Activated naive CD4-positive, alpha-beta T cell treated with anti-CD3 and anti-CD28 coated beads for 36 hours (primary cell): ENCODE data around the gene CBLN1. TPM values are rescaled to one million over a fixed set of nuclear protein-coding genes. Genes with fewer than 3 reads are reported as not detected.

ENCODE experiments used
- CTCF ChIA-PET: fragments of 350-600 bp; sonication (Branson Sonifier 250); formaldehyde crosslinking; loops from one replicate; lab custom pipeline; 2021; ENCODE audit warnings: antibody characterized with exemption; lab: Charles Lee
- DNase-seq: peaks from one replicate; pipeline ENCODE4 v3.0.0-alpha.2; 2020
- H3K27ac Mint-ChIP-seq: one replicate; pipeline ENCODE4 v1.8.0; 2021; ENCODE audit warnings: mild to moderate bottlenecking, mixed read lengths
- H3K27me3 Mint-ChIP-seq: one replicate; pipeline ENCODE4 v1.8.0; 2021; ENCODE audit warnings: low read depth, mixed read lengths
- H3K36me3 Mint-ChIP-seq: one replicate; pipeline ENCODE4 v1.8.0; 2021; ENCODE audit warnings: low read depth, mixed read lengths
- H3K4me1 Mint-ChIP-seq: one replicate; pipeline ENCODE4 v1.8.0; 2021; ENCODE audit warnings: low read depth, mixed read lengths
- H3K4me3 Mint-ChIP-seq: one replicate; pipeline ENCODE4 v1.8.0; 2021; ENCODE audit warnings: mild to moderate bottlenecking, moderate library complexity, mixed read lengths
- H3K9me3 Mint-ChIP-seq: one replicate; pipeline ENCODE4 v1.8.0; 2021; ENCODE audit warnings: mixed read lengths
- intact Hi-C: fragments of 100-400 bp; cut with micrococcal nuclease; formaldehyde crosslinking; loops from one replicate; pipeline ENCODE4 v1.15.1; 2023
- total RNA-seq, 2 experiments: library from RNA; stranded (reverse); gene quantifications; one replicate each; pipeline ENCODE4 v1.2.3, GENCODE V29; 2021

The CBLN1 gene
- not detected for total RNA-seq

DNA sequence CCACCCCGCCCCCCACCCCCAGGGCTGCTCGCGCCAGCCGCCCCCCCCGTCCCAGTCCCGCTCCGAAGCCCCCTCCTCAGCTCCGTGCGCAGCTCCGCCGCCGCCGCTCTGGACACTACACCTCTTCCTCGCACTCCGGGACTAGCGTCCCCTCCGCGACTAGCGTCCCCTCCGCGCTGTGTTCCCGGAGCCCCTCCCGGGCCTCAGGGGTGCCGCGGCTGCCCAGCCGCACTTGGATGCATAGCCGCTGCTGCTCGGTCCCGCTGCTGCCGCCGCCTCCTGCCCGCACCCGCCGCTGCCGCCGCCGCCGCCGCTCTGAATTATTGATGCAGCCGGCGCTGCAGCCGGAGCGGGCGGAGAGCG lies at the start of gene CBLN1:
Gene CBLN1 (minus strand): TSS at position 359 of the 363 bp plus-strand sequence. CDS start 373 bp downstream, outside the sequence.
- H3K4me1 Mint-ChIP-seq, result peaks cover 21% of the 10 kb centered on the region
- H3K27ac Mint-ChIP-seq, result no peak within 1 kb of the TSS
- CTCF ChIA-PET, result no interaction called here
- H3K27me3 Mint-ChIP-seq, result peaks cover 63% of the 10 kb centered on the region
- intact Hi-C loops, result no loop called here
- no peaks in the 10 kb centered on the region for H3K9me3 Mint-ChIP-seq
- H3K4me3 Mint-ChIP-seq, result peak within 1 kb of the TSS; percentile 53
- H3K36me3 Mint-ChIP-seq, result no peaks in the 10 kb centered on the region
- no peak for DNase-seq

GRCh38 chr16:49330562-49331201 lies 49.0 kb upstream of the CBLN1 start:
- CTCF ChIA-PET, result no interaction called here
- no peaks in the 10 kb centered on the region for H3K4me1 Mint-ChIP-seq
- no peak overlapping the region for H3K27ac Mint-ChIP-seq
- no peaks in the 10 kb centered on the region for H3K36me3 Mint-ChIP-seq
- H3K9me3 Mint-ChIP-seq, result no peaks in the 10 kb centered on the region
- no peak overlapping the region for H3K4me3 Mint-ChIP-seq
- H3K27me3 Mint-ChIP-seq, result peaks cover 2% of the 10 kb centered on the region
- intact Hi-C loops, result no loop called here
- no peak for DNase-seq

DNA sequence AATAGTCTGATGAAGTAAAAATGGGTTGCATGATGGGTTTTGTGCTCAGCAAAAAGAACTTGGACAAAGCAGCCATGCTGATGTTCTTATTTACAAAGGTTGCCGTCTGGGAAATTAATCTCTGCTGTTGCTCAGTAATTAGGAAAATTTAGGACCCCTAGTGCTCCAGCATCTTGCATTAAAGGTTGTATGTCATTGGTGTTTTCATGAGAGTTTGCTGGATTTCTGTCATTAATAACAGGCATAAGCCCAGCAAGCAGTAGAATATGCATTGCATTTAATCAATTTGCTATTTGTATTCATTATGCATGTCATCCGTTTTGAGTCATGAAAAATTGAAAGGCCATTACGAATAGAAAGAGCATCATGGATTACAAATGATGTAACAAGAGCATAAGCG lies 46.7 kb upstream of the CBLN1 start:
- Mint-ChIP-seq H3K27me3 (peaks cover 4% of the 10 kb centered on the region), H3K9me3 (no peaks in the 10 kb centered on the region), H3K27ac (no peak overlapping the region), H3K4me3 (no peak overlapping the region), H3K4me1 (no peaks in the 10 kb centered on the region), H3K36me3 (no peaks in the 10 kb centered on the region)
- DNase-seq, result no peak
- intact Hi-C loops, result no loop called here
- CTCF ChIA-PET, result no interaction called here

GRCh38 chr16:49327466-49327865 lies 45.8 kb upstream of the CBLN1 start:
- no peak overlapping the region for H3K27ac Mint-ChIP-seq
- H3K4me3 Mint-ChIP-seq, result no peak overlapping the region
- intact Hi-C loops, result no loop called here
- peaks cover 4% of the 10 kb centered on the region for H3K27me3 Mint-ChIP-seq
- no peaks in the 10 kb centered on the region for H3K4me1 Mint-ChIP-seq
- no peaks in the 10 kb centered on the region for H3K36me3 Mint-ChIP-seq
- no peak for DNase-seq
- CTCF ChIA-PET, result no interaction called here
- no peaks in the 10 kb centered on the region for H3K9me3 Mint-ChIP-seq

GRCh38 chr16:49324703-49325102 lies 43.1 kb upstream of the CBLN1 start:
- no peaks in the 10 kb centered on the region for H3K4me1 Mint-ChIP-seq
- intact Hi-C loops, result no loop called here

GRCh38 chr16:49315602-49316001 lies 34.0 kb upstream of the CBLN1 start:
- no peak for DNase-seq
- Mint-ChIP-seq H3K4me3 (no peak overlapping the region), H3K36me3 (no peaks in the 10 kb centered on the region), H3K27ac (no peak overlapping the region), H3K9me3 (no peaks in the 10 kb centered on the region), H3K27me3 (peaks cover 8% of the 10 kb centered on the region), H3K4me1 (no peaks in the 10 kb centered on the region)
- intact Hi-C loops, result no loop called here
- CTCF ChIA-PET, result no interaction called here

More at GRCh38 chr16:49324703-49325102, 43.1 kb upstream of the CBLN1 start:
- Mint-ChIP-seq H3K9me3 (no peaks in the 10 kb centered on the region), H3K27me3 (peaks cover 4% of the 10 kb centered on the region), H3K27ac (no peak overlapping the region), H3K4me3 (no peak overlapping the region), H3K36me3 (no peaks in the 10 kb centered on the region)
- CTCF ChIA-PET, result no interaction called here
- DNase-seq, result no peak

DNA sequence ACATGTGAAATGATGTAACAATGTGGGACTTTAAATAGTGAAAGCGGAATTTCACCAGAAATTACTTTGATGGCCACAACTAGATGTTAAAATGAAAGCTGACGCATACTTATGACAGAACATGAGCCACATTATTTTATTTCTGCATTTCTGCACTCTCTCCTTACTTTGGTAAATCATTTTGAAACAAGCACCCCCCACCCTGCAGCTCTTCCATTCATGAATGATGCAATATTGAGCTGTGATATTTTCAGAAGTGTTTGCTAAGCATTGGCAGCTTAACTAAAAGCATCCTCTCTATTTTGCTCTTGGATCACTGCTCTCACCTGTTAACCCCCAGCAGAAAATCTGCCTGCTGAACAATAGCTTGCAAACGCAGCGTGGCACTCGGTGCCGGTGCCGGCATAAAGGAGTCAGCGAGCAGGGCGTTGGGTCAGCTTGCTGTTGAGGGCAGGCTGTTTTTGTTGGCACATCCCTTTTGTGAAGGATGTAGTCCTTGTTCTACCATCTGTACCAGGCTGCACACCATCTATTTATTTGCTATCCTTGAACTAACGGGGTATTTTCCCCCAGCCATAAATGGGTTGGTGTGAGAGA lies 30.8 kb upstream of the CBLN1 start:
- H3K27me3 Mint-ChIP-seq, result peaks cover 7% of the 10 kb centered on the region
- no peaks in the 10 kb centered on the region for H3K4me1 Mint-ChIP-seq
- CTCF ChIA-PET, result interaction anchor here (0.8 kb wide), 1 partner anchor 36 kb away, joined by 3 read pairs; no protein-coding TSS in a partner anchor
- H3K36me3 Mint-ChIP-seq, result no peaks in the 10 kb centered on the region
- no peak overlapping the region for H3K27ac Mint-ChIP-seq
- no peaks in the 10 kb centered on the region for H3K9me3 Mint-ChIP-seq
- intact Hi-C loops, result no loop called here
- H3K4me3 Mint-ChIP-seq, result no peak overlapping the region
- no peak for DNase-seq

DNA sequence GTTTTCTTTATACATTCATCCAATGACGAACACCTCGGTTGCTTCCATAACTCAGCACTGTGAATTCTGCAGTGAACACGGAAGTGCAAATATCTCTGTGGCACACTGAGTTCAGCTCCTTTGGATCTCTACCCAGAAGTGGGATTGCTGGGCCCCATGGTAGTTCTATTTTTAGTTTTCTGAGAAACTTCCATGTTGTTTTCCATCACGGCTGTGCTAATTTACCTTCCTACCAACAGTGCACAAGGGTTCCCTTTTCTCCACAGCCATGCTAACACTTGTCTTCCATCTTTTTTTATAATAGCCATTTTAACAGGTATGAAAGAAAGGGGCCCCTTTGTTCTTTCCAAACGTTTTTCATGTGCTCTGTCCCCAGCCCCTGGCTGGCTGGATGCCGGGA lies 30.2 kb upstream of the CBLN1 start:
- Mint-ChIP-seq H3K27ac (no peak overlapping the region), H3K9me3 (no peaks in the 10 kb centered on the region), H3K27me3 (peaks cover 10% of the 10 kb centered on the region), H3K4me1 (no peaks in the 10 kb centered on the region), H3K4me3 (no peak overlapping the region), H3K36me3 (no peaks in the 10 kb centered on the region)
- CTCF ChIA-PET, result no interaction called here
- DNase-seq, result no peak
- intact Hi-C loops, result no loop called here

DNA sequence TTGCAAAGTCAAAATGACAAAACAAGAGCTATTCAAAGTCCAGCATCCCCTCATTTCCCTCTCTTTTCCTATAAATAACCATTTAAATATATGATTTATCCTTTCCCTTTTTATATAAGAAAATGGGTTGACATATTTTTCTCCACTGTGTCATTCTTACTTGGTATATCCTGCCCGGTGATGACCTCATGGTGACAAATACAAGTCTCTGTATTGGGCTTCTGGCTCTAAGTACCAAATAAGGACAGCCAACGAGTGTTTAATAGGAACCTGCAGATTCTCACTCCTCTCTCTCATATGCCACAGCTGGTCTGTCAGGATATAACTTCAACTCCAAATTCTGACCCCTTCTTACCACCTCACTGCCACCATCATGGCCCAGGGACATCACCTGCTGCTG lies 25.5 kb upstream of the CBLN1 start:
- intact Hi-C loops, result no loop called here
- no peaks in the 10 kb centered on the region for H3K9me3 Mint-ChIP-seq
- H3K36me3 Mint-ChIP-seq, result no peaks in the 10 kb centered on the region
- H3K27ac Mint-ChIP-seq, result no peak overlapping the region
- H3K4me3 Mint-ChIP-seq, result no peak overlapping the region
- peaks cover 21% of the 10 kb centered on the region for H3K27me3 Mint-ChIP-seq
- CTCF ChIA-PET, result no interaction called here
- no peak for DNase-seq
- H3K4me1 Mint-ChIP-seq, result no peaks in the 10 kb centered on the region

DNA sequence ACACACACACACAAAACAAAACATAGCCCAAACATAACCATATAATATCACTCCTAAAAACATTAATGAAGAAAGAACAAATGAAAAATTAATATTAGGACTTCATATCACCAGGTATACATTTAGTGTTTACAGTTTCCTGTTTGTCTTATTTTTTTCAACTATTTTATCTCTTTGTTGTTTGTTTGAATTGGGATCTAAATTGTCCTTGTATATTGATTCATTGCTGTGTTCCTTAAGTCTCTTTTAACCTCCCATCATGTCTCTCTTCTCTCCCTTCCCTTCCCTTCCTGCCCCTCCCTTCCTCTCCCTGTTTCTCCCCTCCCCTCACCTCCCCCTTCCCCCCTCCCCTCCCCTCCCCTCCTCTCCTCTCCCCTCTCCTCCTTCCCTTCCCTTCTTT lies 23.8 kb upstream of the CBLN1 start:
- Mint-ChIP-seq H3K27me3 (peaks cover 17% of the 10 kb centered on the region), H3K36me3 (no peaks in the 10 kb centered on the region), H3K4me3 (no peak overlapping the region), H3K9me3 (no peaks in the 10 kb centered on the region), H3K4me1 (no peaks in the 10 kb centered on the region), H3K27ac (no peak overlapping the region)
- CTCF ChIA-PET, result no interaction called here
- intact Hi-C loops, result no loop called here
- no peak for DNase-seq

DNA sequence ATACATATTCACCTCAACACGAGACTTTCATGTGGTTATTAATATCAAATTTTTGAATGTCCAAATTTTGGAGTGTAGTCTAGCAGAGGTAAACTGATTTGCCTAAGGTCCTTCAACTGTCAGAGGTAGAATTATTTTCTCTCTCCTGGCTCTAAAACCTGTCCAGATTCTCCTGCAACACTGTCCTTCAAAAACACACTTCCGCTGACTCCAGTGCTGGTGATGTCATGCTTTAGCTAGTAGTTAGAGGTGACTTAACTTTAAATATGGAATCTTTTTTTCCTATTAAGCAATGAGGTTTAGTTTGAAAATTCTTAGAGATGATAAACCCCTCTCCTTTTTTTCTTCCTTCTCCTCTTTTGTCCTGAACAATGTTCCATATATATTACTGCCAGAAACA lies 10.8 kb upstream of the CBLN1 start:
- no peaks in the 10 kb centered on the region for H3K36me3 Mint-ChIP-seq
- CTCF ChIA-PET, result no interaction called here
- H3K27me3 Mint-ChIP-seq, result peaks cover 13% of the 10 kb centered on the region
- no peaks in the 10 kb centered on the region for H3K4me1 Mint-ChIP-seq
- no peak overlapping the region for H3K4me3 Mint-ChIP-seq
- no peak overlapping the region for H3K27ac Mint-ChIP-seq
- DNase-seq, result no peak
- intact Hi-C loops, result no loop called here
- no peaks in the 10 kb centered on the region for H3K9me3 Mint-ChIP-seq

DNA sequence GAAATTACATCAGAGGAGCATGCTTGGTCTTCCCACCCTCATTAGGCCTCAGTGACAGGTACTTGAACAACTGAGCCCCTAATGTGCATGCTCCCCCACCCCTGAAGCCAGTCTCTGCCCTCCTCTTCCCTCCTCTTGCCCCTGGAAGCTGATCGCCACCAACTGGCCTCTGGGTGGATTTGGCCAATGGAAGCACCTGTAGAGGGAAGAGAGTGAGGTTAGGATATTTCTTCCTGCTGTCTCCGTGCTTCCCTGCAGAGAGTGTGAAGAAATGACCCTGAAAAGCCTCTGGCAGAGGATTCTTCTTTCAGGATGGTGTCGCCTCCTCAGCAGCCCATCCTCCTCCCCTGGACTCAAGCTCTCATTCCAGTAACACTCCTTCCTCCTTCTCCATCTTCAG lies 5.9 kb upstream of the CBLN1 start:
- DNase-seq, result no peak
- CTCF ChIA-PET, result interaction anchor here (0.8 kb wide), 1 partner anchor 14 kb away, joined by 3 read pairs; no protein-coding TSS in a partner anchor
- intact Hi-C loops, result no loop called here
- no peak overlapping the region for H3K4me3 Mint-ChIP-seq
- no peak overlapping the region for H3K27ac Mint-ChIP-seq
- H3K4me1 Mint-ChIP-seq, result peaks cover 4% of the 10 kb centered on the region
- H3K9me3 Mint-ChIP-seq, result no peaks in the 10 kb centered on the region
- H3K27me3 Mint-ChIP-seq, result peaks cover 32% of the 10 kb centered on the region
- no peaks in the 10 kb centered on the region for H3K36me3 Mint-ChIP-seq

DNA sequence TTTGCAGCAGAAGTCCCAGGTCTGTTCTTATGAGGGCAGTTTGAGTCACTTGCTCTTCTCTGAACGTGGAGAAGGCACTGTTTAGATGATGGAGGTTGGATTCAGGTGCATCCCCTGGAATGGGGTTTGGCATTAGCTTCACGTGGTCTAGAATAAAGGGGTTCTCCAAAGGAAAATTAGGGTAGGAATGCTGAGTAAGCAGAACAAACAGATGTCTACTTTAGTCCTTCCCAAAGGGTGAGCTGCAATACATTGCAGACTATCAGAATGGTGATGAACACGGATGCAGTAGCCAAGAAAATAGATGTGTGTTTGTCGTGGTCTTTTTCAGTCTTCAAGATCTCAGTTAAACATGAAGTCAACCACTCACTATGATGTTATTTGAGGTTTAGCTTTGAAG lies 3.3 kb upstream of the CBLN1 start:
- no peak for DNase-seq
- Mint-ChIP-seq H3K4me1 (peaks cover 11% of the 10 kb centered on the region), H3K27me3 (peaks cover 43% of the 10 kb centered on the region), H3K4me3 (no peak overlapping the region), H3K36me3 (no peaks in the 10 kb centered on the region), H3K27ac (no peak overlapping the region), H3K9me3 (no peaks in the 10 kb centered on the region)
- CTCF ChIA-PET, result no interaction called here
- intact Hi-C loops, result no loop called here
